Measurements from ENCODE around the gene EIF2S1.
"Not testable (repeated sequence)": the region's sequence is repeated elsewhere in the genome, so short reads cannot be mapped to it uniquely, and the experiment has no call there.

EIF2S1 gene

GRCh38 chr14:67372833-67373232, 12.7 kb downstream of the EIF2S1 start:
- DNase-seq = no peak

- no peak for DNase-seq
These were observed 13.2 kb downstream of the EIF2S1 start for GRCh38 chr14:67373347-67373746.

- DNase-seq = no peak
These were observed 17.8 kb downstream of the EIF2S1 start for GRCh38 chr14:67377916-67378315.

GRCh38 chr14:67385120-67385519, 25.0 kb downstream of the EIF2S1 start:
- DNase-seq = no peak

GRCh38 chr14:67385618-67386017, 25.5 kb downstream of the EIF2S1 start:
- DNase-seq = no peak

- no peak for DNase-seq
These were observed 27.1 kb downstream of the EIF2S1 start for GRCh38 chr14:67387195-67387594.

GRCh38 chr14:67389275-67389674, 29.1 kb downstream of the EIF2S1 start:
- no peak for DNase-seq

- DNase-seq = no peak
These were observed 29.8 kb downstream of the EIF2S1 start for GRCh38 chr14:67389811-67390534.

GRCh38 chr14:67391268-67391667, 31.1 kb downstream of the EIF2S1 start:
- DNase-seq = no peak

- DNase-seq = no peak
These were observed 32.0 kb downstream of the EIF2S1 start for GRCh38 chr14:67392123-67392522.

GRCh38 chr14:67392800-67393199, 32.7 kb downstream of the EIF2S1 start:
- DNase-seq = no peak

- no peak for DNase-seq
These were observed 33.6 kb downstream of the EIF2S1 start for GRCh38 chr14:67393689-67394088.

GRCh38 chr14:67395086-67395875, 35.2 kb downstream of the EIF2S1 start:
- DNase-seq = no peak

- DNase-seq = no peak
These were observed 35.7 kb downstream of the EIF2S1 start for GRCh38 chr14:67395876-67396189.

- DNase-seq = no peak
These were observed 36.3 kb downstream of the EIF2S1 start for GRCh38 chr14:67396381-67396970.

- no peak for DNase-seq
These were observed 37.4 kb downstream of the EIF2S1 start for GRCh38 chr14:67397536-67397935.

- no peak for DNase-seq
These were observed 40.3 kb downstream of the EIF2S1 start for GRCh38 chr14:67400434-67400833.

GRCh38 chr14:67405771-67406170, 45.6 kb downstream of the EIF2S1 start:
- no peak for DNase-seq

- not testable (repeated sequence) for DNase-seq
These were observed 48.1 kb downstream of the EIF2S1 start for GRCh38 chr14:67408122-67408801.

GRCh38 chr14:67409461-67409860, 49.3 kb downstream of the EIF2S1 start:
- no peak for DNase-seq

GRCh38 chr14:67410313-67410712, 50.2 kb downstream of the EIF2S1 start:
- DNase-seq = no peak

- no peak for DNase-seq
These were observed 51.2 kb downstream of the EIF2S1 start for GRCh38 chr14:67411370-67411769.

- peak in 1 of 2 experiments; percentile 37 for DNase-seq
These were observed 51.8 kb downstream of the EIF2S1 start, which contains the start of gene PLEK2 for GRCh38 chr14:67411820-67412421. PLEK2 (minus strand) TSS chr14:67412165; CDS start chr14:67412059, 106 bp downstream.
